ENCODE measurements around the gene LAMP1. TPM values are rescaled to one million over a fixed set of nuclear protein-coding genes. Genes with fewer than 3 reads are reported as not detected.

LAMP1 gene
- total and polyA plus RNA-seq, 2 donors (not counting 1 experiment from before 2014, with no cell fraction given) = 52.1 to 96.1 TPM

- CTCF ChIA-PET = no interaction called here
- H3K27ac Mint-ChIP-seq = no peak overlapping the region
- peaks cover 20% of the 10 kb centered on the region for H3K4me1 Mint-ChIP-seq
Observed at GRCh38 chr13:113304121-113304520, 7.1 kb downstream of the LAMP1 start.

GRCh38 chr13:113305208-113305607, 8.2 kb downstream of the LAMP1 start:
- ATAC-seq (ENCODE audit: low read depth) (no peak), DNase-seq (no peak)
- Histone ChIP-seq H4K20me1 (ENCODE audit: control insufficient read depth, insufficient read depth, low read length, poor library complexity, severe bottlenecking) (peaks cover 67% of the 10 kb centered on the region), H3K4me3 (ENCODE audit: control extremely low read depth in 1 of 5, extremely low read depth in 1 of 5, insufficient read depth in 1 of 5, low read depth in 2 of 5, low read length in 4 of 5) (no peak overlapping the region), H3K4me1 (ENCODE audit: control insufficient read depth in 2 of 2, insufficient read depth in 2 of 2, low read length in 2 of 2) (no peaks in the 10 kb centered on the region), H3K27me3 (replicated peaks in 1 of 4; ENCODE audit: control extremely low read depth in 1 of 4, control insufficient read depth in 3 of 4, insufficient read depth in 4 of 4, low read length in 3 of 4) (no peaks in the 10 kb centered on the region), H3K9me3 (ENCODE audit: control extremely low read depth in 1 of 3, control insufficient read depth in 2 of 3, insufficient read depth in 1 of 3, low read length in 2 of 3) (peaks cover 0 to 1% (median 0%) of the 10 kb centered on the region in 3 donors), H3K36me3 (replicated peaks in 1 of 2; ENCODE audit: control extremely low read depth in 1 of 2, control insufficient read depth in 1 of 2, extremely low read depth in 1 of 2, insufficient read depth in 2 of 2, low read length in 1 of 2) (peaks cover 3 to 21% of the 10 kb centered on the region in 2 experiments), H3K79me2 (ENCODE audit: control insufficient read depth, insufficient read depth, low read length) (peaks cover 81% of the 10 kb centered on the region), H3K9ac (ENCODE audit: low read length) (no peak overlapping the region), H3K4me2 (replicated peaks; ENCODE audit: low read depth, low read length, poor library complexity, severe bottlenecking) (no peak overlapping the region), H3K27ac (ENCODE audit: low read length in 2 of 2) (no peak overlapping the region), H2AFZ (ENCODE audit: insufficient read depth, low read depth, low read length, poor library complexity, severe bottlenecking) (no peak overlapping the region)
- no peaks in the 10 kb centered on the region for H3K27me3 Mint-ChIP-seq
- no peaks in the 10 kb centered on the region for H3K9me3 Mint-ChIP-seq (ENCODE audit: insufficient read depth)
- intact Hi-C loops (cut with micrococcal nuclease) = no loop called here
- 90% methylated on average over 3 of the region's 7 CpGs for WGBS (ENCODE audit: insufficient coverage)
- CTCF ChIA-PET = interaction anchor here (0.6 kb wide), 1 partner anchor 151 kb away, joined by 3 read pairs; no protein-coding TSS in a partner anchor
- POLR2A ChIA-PET = no interaction called here
- peaks cover 13% of the 10 kb centered on the region for H3K4me1 Mint-ChIP-seq
- no peak overlapping the region for H3K27ac Mint-ChIP-seq
- no peak for TF ChIP-seq EZH2 (IDR thresholded peaks at IDR 0.05; ENCODE audit: borderline replicate concordance, insufficient read depth, low read depth, low read length, poor library complexity, severe bottlenecking)
- no peak for TF ChIP-seq CTCF (IDR thresholded peaks at IDR 0.05)
- no peak overlapping the region for H3K4me3 Mint-ChIP-seq

More at GRCh38 chr13:113304121-113304520, 7.1 kb downstream of the LAMP1 start:
- TF ChIP-seq EZH2 (IDR thresholded peaks at IDR 0.05; ENCODE audit: borderline replicate concordance, insufficient read depth, low read depth, low read length, poor library complexity, severe bottlenecking) = no peak
- TF ChIP-seq CTCF (IDR thresholded peaks at IDR 0.05) = no peak
- no peaks in the 10 kb centered on the region for H3K27me3 Mint-ChIP-seq
- H3K4me3 Mint-ChIP-seq = no peak overlapping the region
- peaks cover 0 to 3% (median 0%) of the 10 kb centered on the region in 3 donors for H3K9me3 ChIP-seq (ENCODE audit: control extremely low read depth in 1 of 3, control insufficient read depth in 2 of 3, insufficient read depth in 1 of 3, low read length in 2 of 3)
- over 99% methylated on average over 6 of the region's 7 CpGs for WGBS (ENCODE audit: insufficient coverage)
- H3K27me3 ChIP-seq (replicated peaks in 1 of 4; ENCODE audit: control extremely low read depth in 1 of 4, control insufficient read depth in 3 of 4, insufficient read depth in 4 of 4, low read length in 3 of 4) = no peaks in the 10 kb centered on the region
- H3K4me3 ChIP-seq (ENCODE audit: control extremely low read depth in 1 of 5, extremely low read depth in 1 of 5, insufficient read depth in 1 of 5, low read depth in 2 of 5, low read length in 4 of 5) = no peak overlapping the region
- H3K36me3 ChIP-seq (replicated peaks in 1 of 2; ENCODE audit: control extremely low read depth in 1 of 2, control insufficient read depth in 1 of 2, extremely low read depth in 1 of 2, insufficient read depth in 2 of 2, low read length in 1 of 2) = peaks cover 0 to 16% of the 10 kb centered on the region in 2 experiments
- ATAC-seq (ENCODE audit: low read depth) = no peak
- no peak for DNase-seq
- peaks cover 84% of the 10 kb centered on the region for H3K79me2 ChIP-seq (ENCODE audit: control insufficient read depth, insufficient read depth, low read length)
- intact Hi-C loops (cut with micrococcal nuclease) = no loop called here
- H3K9ac ChIP-seq (ENCODE audit: low read length) = no peak overlapping the region
- H3K4me1 ChIP-seq (ENCODE audit: control insufficient read depth in 2 of 2, insufficient read depth in 2 of 2, low read length in 2 of 2) = peaks cover 0 to 4% of the 10 kb centered on the region in 2 donors
- H3K27ac ChIP-seq (ENCODE audit: low read length in 2 of 2) = no peak overlapping the region
- H2AFZ ChIP-seq (ENCODE audit: insufficient read depth, low read depth, low read length, poor library complexity, severe bottlenecking) = no peak overlapping the region
- H3K4me2 ChIP-seq (replicated peaks; ENCODE audit: low read depth, low read length, poor library complexity, severe bottlenecking) = no peak overlapping the region
- POLR2A ChIA-PET = no interaction called here
- no peaks in the 10 kb centered on the region for H3K9me3 Mint-ChIP-seq (ENCODE audit: insufficient read depth)
- H4K20me1 ChIP-seq (ENCODE audit: control insufficient read depth, insufficient read depth, low read length, poor library complexity, severe bottlenecking) = peaks cover 70% of the 10 kb centered on the region
